ENCODE measurements around the gene PHIP.

The PHIP gene

GRCh38 chr6:79070206-79070825 is 7.7 kb downstream of the PHIP start:
- no peak for DNase-seq (ENCODE audit: low read depth)

DNA sequence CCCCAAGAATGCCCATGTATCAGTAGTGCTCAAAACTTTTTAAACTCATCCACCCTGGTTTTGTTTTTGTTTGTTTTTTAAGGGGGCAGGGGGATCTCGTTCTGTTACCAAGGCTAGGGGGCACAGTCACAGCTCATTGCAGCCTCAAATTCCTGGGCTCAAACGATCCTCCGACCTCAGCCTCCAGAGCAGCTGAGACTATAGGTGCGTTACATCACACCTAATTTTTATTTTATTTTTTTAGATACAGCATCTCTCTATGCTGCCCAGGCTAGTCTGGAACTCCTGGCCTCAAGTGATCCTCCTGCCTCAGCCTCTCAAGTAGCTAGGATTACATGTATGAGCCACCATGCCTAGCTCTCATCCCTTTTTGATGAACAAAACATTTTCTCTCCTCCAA is 11.2 kb downstream of the PHIP start:
- DNase-seq (ENCODE audit: low read depth) = no peak

DNA sequence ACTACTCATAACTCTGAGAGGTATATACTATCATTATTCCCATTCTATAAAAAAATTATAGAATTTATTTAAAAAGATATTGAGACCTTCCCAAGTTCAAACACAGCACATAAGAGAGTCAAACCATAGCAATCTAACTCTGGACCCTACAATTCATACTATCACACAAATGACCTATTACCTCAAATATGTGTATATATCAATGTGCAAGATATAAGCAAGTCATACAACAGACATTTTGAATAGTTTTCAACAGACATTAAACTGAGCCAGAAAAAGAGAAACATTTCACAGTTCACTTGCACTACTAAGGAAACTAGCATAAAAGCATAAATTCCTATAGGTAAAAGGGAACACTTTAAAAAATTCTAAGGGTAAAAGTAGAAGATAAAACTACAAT is 11.7 kb downstream of the PHIP start:
- DNase-seq (ENCODE audit: low read depth) = no peak

DNA sequence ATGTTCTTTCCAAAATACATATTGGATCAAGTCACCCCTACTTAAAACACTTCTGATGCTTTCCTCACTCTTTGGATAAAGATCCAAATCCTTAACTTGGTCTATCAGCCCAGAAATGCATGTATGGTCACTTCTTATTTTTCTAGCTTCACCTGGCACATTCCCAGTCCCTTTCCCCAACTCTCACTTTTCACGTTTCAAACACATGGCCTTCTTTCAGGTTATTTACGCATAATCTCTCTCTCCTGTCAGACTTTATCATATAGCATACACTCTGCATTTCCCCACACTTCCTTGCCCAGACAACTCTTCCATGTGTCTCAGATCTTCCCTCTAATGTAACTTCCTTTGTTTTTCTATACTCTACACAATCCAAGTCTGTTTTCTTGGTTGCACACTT is 12.8 kb downstream of the PHIP start:
- no peak for DNase-seq (ENCODE audit: low read depth)

GRCh38 chr6:79064635-79065034 is 13.4 kb downstream of the PHIP start:
- DNase-seq (ENCODE audit: low read depth) = no peak

DNA sequence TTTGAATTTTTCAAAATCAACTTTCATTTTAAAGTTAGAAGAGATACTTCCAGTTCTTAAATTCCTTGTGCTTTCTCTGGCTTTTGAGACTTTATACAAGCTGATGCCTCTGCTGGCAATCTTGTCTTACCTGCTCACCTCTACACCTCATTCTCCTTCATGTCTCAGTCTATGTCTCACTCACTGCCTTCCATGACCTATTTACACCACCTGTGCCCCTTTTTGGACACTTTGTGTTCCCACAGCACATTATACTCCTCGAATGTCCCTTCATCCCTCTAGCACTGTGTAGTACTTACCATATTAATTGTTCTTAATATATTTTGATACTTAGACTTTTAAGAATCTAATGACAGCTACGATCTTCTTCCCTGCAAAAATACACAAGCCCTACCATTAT is 15.3 kb downstream of the PHIP start:
- DNase-seq (ENCODE audit: low read depth) = no peak

- DNase-seq (ENCODE audit: low read depth) = no peak
Observed at GRCh38 chr6:79057746-79058145, 20.3 kb downstream of the PHIP start.

DNA sequence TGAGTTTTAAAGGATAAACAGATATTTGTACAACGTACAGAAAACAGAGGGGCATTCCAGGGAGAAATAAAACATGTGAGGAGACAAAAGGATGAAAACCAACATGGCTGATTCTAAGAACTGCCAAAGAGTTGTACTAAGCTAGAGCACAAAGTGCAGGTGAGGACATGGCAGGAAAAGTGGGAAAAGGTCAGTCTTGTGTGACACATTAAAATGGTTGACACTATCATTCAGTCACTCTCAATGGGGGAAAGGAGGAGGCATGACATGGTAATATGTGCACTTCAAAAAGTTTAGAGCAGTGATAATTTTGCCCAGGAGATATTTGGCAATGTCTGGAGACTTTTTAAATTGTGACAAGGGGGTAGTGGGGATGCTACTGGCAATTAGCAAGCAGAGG is 21.8 kb downstream of the PHIP start:
- no peak for DNase-seq (ENCODE audit: low read depth)

- DNase-seq (ENCODE audit: low read depth) = no peak
Observed at GRCh38 chr6:79048611-79049010, 29.4 kb downstream of the PHIP start.

DNA sequence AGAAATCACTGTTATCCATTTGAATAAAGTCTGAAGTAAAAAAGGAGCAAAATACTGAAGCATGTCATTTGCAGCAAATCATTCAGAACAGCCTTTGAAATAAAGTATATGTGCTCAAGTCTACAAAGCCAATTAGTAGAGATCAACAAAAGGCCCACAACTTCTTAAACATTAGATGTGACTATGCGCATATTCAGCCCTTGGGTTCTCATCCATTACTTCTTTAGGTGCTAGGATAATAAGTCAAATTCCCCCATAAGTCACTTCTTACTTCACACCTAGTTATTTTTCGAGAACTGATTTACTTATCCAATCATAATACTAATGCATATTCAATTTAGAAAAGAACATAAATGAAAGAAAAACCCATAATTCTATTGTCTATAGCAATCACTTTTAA is 31.0 kb downstream of the PHIP start:
- no peak for DNase-seq (ENCODE audit: low read depth)

DNA sequence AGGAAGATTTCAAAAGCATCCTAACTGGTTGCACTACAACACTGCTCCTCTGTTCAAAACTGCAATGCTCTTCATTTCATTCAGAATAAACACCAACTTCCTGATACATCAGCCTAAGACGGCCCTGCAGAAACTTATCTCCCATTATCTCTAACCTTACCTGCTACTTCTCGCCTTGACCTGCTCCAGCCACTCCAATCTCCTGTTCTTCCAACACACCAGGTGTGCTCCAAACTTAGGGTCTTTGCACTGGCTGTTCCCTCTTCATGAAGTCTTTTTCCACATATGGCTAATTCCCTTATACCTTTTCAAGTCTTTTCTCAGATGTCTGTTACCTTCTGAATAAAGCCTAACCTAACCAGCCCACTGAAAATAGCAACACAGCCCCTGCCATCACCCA is 32.1 kb downstream of the PHIP start:
- no peak for DNase-seq (ENCODE audit: low read depth)

- DNase-seq (ENCODE audit: low read depth) = no peak
Observed at GRCh38 chr6:79042799-79043126, 35.3 kb downstream of the PHIP start.

DNA sequence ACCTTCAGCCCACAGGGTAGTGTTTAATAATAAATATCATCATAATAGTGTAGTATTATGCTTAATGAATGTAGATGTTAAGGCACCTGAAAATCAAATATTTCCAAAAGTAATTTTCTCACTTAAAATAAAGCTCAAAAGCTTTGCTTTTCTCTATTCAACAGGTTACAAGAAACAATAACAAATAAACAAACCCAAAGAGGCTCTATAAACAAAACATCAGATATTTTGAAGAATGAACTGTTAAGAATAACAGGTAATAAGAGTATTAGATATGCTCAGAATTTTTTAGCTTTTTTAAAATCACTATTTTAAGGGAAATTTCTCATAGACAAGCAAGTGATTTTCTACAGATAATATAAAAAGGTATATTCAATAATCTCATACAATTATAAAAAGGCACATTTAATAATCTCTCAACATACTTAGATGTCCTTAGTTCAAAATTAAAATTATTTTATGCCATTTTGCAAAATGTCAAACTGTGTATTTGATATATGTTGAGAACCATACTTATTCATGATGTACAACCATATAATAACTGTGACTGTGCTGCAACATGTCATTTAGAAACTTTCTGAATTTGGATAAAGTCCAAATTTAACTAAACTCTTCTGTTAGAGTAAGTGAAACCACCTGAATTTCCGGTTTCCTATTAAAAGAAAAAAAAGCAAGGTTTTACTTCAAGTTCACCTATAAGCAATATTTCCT is 35.8 kb downstream of the PHIP start:
- no peak for DNase-seq (ENCODE audit: low read depth)

- DNase-seq (ENCODE audit: low read depth) = no peak
Observed at GRCh38 chr6:79040083-79040482, 38.0 kb downstream of the PHIP start.

GRCh38 chr6:79038061-79038460 is 40.0 kb downstream of the PHIP start:
- DNase-seq (ENCODE audit: low read depth) = no peak

GRCh38 chr6:79034865-79035264 is 43.2 kb downstream of the PHIP start:
- DNase-seq (ENCODE audit: low read depth) = no peak

DNA sequence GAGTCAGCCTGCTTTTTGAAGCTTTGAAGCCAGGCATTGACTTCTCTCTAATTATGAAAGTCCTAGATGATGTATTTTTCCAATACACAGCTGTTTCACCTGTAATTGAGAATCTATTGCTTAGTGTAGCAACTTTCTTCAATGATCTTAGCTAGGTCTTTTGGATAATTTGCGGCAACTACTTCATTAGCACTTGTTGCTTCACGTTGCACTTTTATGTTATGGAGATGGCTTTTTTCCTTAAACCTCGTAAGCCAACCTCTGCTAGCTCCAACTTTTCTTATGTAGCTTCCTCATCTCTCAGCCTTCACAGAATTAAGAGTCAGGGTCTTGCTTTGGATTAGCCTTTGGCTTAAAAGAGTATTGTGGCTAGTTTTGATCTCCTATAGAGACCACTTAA is 44.8 kb downstream of the PHIP start:
- DNase-seq (ENCODE audit: low read depth) = no peak

DNA sequence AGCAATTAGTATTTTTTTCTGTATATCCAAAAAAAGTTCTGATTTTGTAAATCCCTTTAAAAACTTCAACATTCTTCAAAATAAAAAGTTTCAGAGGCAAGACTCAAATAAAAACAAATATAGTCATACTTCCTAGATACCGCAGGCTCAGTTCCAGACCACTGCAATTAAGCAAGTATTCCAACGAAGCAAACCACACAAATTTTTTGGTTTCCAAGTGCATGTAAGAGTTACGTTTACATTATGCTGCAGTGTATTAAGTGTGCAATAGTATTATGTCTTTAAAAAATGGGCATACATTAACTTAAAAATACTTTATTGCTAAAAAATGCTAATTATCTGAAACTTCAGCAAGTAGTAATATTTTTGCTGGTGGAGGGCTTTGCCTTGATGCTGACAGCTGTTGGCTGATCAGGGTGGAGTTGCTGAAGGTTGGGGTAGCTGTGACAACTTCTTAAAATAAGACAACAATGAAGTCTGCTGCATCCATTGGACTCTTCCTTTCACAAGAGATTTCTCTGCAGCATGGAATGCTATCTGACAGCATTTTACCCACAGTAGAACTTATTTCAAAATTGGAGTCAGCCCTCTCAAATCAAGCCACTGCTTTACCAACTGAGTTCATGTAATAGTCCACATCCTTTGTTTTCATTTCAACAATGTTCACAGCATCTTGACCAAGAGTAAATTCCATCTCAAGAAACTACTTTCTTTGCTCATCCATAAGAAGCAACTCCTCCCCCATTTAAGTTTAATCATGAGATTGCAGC is 46.0 kb downstream of the PHIP start:
- no peak for DNase-seq (ENCODE audit: low read depth)

GRCh38 chr6:79030511-79030910 is 47.5 kb downstream of the PHIP start:
- no peak for DNase-seq (ENCODE audit: low read depth)

- no peak for DNase-seq (ENCODE audit: low read depth)
Observed at GRCh38 chr6:79030023-79030422, 48.0 kb downstream of the PHIP start.

DNA sequence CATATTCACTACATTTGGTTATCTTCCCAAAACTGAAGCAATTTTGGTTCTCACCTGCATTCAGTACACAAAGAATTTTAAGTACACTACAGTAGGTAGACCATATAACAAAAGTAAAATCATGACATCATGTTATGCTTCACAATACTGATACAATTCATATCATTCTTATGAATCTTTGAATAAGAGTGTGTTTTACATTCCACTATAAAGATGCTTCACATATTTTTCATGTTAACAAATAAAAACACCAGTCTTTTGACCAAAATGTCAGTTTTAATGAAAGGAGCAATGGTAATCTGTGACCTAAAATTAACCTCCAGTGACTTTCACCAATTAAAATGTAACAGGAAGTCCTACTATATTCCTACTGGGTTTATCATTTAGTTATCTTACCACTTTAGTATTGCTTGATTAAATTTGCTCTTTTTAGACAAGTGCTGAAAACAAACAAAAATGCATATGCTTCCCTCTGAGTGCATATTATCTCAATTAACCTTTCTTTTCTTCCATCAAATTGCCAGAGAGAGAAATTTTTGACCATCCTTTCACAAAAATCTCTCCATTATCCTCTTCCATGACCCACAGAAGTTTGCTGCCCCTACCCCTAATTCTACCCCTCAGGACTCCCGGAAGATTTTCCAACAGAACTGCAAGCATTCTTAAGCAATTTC is 49.3 kb downstream of the PHIP start:
- DNase-seq (ENCODE audit: low read depth) = no peak

DNA sequence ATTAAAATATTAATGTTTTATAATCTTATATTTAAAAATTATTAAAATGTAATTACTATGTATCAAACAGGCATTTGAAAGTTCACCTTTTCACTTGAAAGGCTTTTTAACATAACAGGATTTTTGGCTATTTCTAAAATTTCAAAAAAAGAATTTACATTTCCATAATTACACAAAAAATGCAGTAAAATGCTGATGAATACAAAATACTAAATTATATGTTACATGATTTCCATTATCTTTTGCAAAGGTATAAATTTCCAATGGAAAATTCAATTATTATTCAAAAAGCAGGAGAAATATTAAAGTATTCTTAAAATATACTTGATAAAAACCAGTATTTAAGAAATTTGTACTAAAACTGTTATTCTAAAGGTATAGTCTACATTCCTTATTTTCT is 66.1 kb downstream of the PHIP start:
- DNase-seq (ENCODE audit: low read depth) = no peak

- no peak for DNase-seq (ENCODE audit: low read depth)
Observed at GRCh38 chr6:79010422-79010821, 67.6 kb downstream of the PHIP start.
